Endothelial cell of umbilical vein (primary cell): ENCODE measurements around the gene PZP. TPM values are rescaled to one million over a fixed set of nuclear protein-coding genes. Genes with fewer than 3 reads are reported as not detected.

ENCODE experiments used
- BruUV-seq: library from RNA; stranded (reverse); fragments of 400-500 nt; replicated peaks from 2 replicates; lab custom pipeline; 2021; lab: Mats Ljungman, UMichigan
- CTCF ChIA-PET: fragments of 300-600, 350-600 bp; sonication (Branson Sonifier 250); formaldehyde crosslinking; loops from one replicate; lab custom pipeline; 2021; ENCODE audit warnings: antibody characterized with exemption, inconsistent platforms; lab: Charles Lee
- POLR2A ChIA-PET: fragments of 300-600, 350-600 bp; sonication (Branson Sonifier 250); formaldehyde crosslinking; loops from one replicate; lab custom pipeline; 2021; ENCODE audit warnings: antibody characterized with exemption, inconsistent platforms; lab: Charles Lee
- DNase-seq: peaks from one replicate; pipeline ENCODE4 v3.0.0-alpha.2; 2011; ENCODE audit warnings: low read depth, low spot score
- FAIRE-seq: peaks from 2 replicates; lab custom pipeline; 2011; peaks lifted over from hg19 to GRCh38; lab: Jason Lieb, UNC
- H2AFZ ChIP-seq: 2 replicates; pipeline ENCODE4 v1.6.0; 2012; ENCODE audit warnings: low read depth, low read length, control low read depth, inconsistent platforms
- H3K27ac ChIP-seq: 2 replicates; pipeline ENCODE4 v1.5.1; 2011; ENCODE audit warnings: low read depth, mild to moderate bottlenecking, control low read depth, low read length, moderate library complexity; ENCODE audit not compliant: insufficient read depth
- H3K27me3 ChIP-seq, 2 experiments: 2 replicates each; pipeline versions ENCODE4 v1.6.0 to v1.6.1; 2011; ENCODE audit warnings: low read length in 2 of 2, mixed read lengths in 1 of 2; ENCODE audit not compliant: control insufficient read depth in 2 of 2, insufficient read depth in 2 of 2
- H3K36me3 ChIP-seq, 2 experiments: 2 replicates in 1 of 2; 3 replicates in 1 of 2; pipeline ENCODE4 v1.5.1; 2011; ENCODE audit warnings: low read length in 2 of 2, mild to moderate bottlenecking in 1 of 2, moderate library complexity in 1 of 2; ENCODE audit not compliant: control insufficient read depth in 2 of 2, insufficient read depth in 2 of 2; ENCODE audit errors: extremely low read depth in 1 of 2
- H3K4me1 ChIP-seq: 3 replicates; pipeline ENCODE4 v1.5.1; 2011; ENCODE audit warnings: mild to moderate bottlenecking, low read length; ENCODE audit not compliant: control insufficient read depth, insufficient read depth; ENCODE audit errors: extremely low read depth
- H3K4me2 ChIP-seq: 2 replicates; pipeline ENCODE4 v1.6.1; 2011; ENCODE audit warnings: low read length, control low read depth, mixed read lengths; ENCODE audit not compliant: insufficient read depth
- H3K4me3 ChIP-seq, 3 experiments: fragments of 200-600 bp in 1 of 3; sonication (generic), shearing (Covaris generic) in 1 of 3; replicated peaks in 1 of 3; 2 replicates each; pipeline ENCODE4 v1.5.1; 2011 to 2016; ENCODE audit warnings: control low read depth in 3 of 3, low read length in 3 of 3, mild to moderate bottlenecking in 2 of 3, inconsistent platforms in 1 of 3, low read depth in 1 of 3, moderate library complexity in 1 of 3; ENCODE audit not compliant: insufficient read depth in 1 of 3
- H3K79me2 ChIP-seq: 2 replicates; pipeline ENCODE4 v1.6.0; 2012; ENCODE audit warnings: low read length, inconsistent platforms; ENCODE audit not compliant: control insufficient read depth, insufficient read depth
- H3K9ac ChIP-seq: replicated peaks from 2 replicates; pipeline ENCODE3; 2011; ENCODE audit warnings: low read length, control low read depth; ENCODE audit not compliant: insufficient read depth; ENCODE audit errors: extremely low read depth
- H3K9me1 ChIP-seq: replicated peaks from 3 replicates; pipeline ENCODE4 v1.6.0; 2011; ENCODE audit warnings: mild to moderate bottlenecking, low read length; ENCODE audit not compliant: control insufficient read depth, insufficient read depth; ENCODE audit errors: extremely low read depth
- H3K9me3 ChIP-seq: replicated peaks from 2 replicates; pipeline ENCODE4 v1.5.1; 2012; ENCODE audit warnings: low read length, inconsistent platforms; ENCODE audit not compliant: control insufficient read depth, insufficient read depth
- H4K20me1 ChIP-seq: replicated peaks from 2 replicates; pipeline ENCODE3; 2011; ENCODE audit warnings: mild to moderate bottlenecking, low read length; ENCODE audit not compliant: control insufficient read depth, insufficient read depth; ENCODE audit errors: extremely low read depth
- FOS ChIP-seq: IDR thresholded peaks from 2 replicates; pipeline ENCODE4 v1.6.1; 2011; ENCODE audit warnings: mild to moderate bottlenecking, low read length, moderate library complexity, borderline replicate concordance; ENCODE audit not compliant: insufficient read depth
- GATA2 ChIP-seq: IDR thresholded peaks from 2 replicates; pipeline ENCODE4 v1.7.0; 2011; ENCODE audit warnings: low read depth, mild to moderate bottlenecking, moderate library complexity, mixed read lengths, low read length; ENCODE audit not compliant: insufficient read length, insufficient read depth
- JUN ChIP-seq: IDR thresholded peaks from 2 replicates; pipeline ENCODE4 v1.6.1; 2011; ENCODE audit warnings: borderline replicate concordance, low read depth; ENCODE audit not compliant: insufficient read length, insufficient read depth
- POLR2A ChIP-seq: IDR thresholded peaks from 2 replicates; pipeline ENCODE4 v1.6.1; 2012; ENCODE audit warnings: low read depth, mild to moderate bottlenecking, control low read depth, low read length
- POLR2AphosphoS5 ChIP-seq: IDR thresholded peaks from 2 replicates; pipeline ENCODE4 v1.6.1; 2012; ENCODE audit warnings: low read depth, mild to moderate bottlenecking, control low read depth, low read length, moderate library complexity; ENCODE audit not compliant: insufficient read depth
- dilution Hi-C: fragments of 300-500 bp; cut with MboI; formaldehyde crosslinking; loops from one replicate; pipeline ENCODE4 v1.15.0; 2019; ENCODE audit warnings: low sequenced_read_pairs; ENCODE audit not compliant: extremely low pct_ligation_motif_present
- intact Hi-C: fragments of 100-400 bp; cut with micrococcal nuclease; formaldehyde crosslinking; loops from one replicate; pipeline ENCODE4 v1.10.0; 2022
- polyA plus RNA-seq, 4 experiments: library from polyadenylated mRNA; depleted of rRNA in 3 of 4; stranded (reverse) in 3 of 4; unstranded in 1 of 4; fragments of >200 nt; gene quantifications; 2 replicates each; pipeline versions ENCODE4 v1.2.1 to v1.2.3, GENCODE V29; 2011 to 2012; ENCODE audit warnings: missing spikeins in 1 of 4
- total RNA-seq: library from RNA; stranded (reverse); gene quantifications from 2 replicates; pipeline ENCODE4 v1.2.3, GENCODE V29; 2021
- TF ChIP-seq, protein P1 (sequence below), 2 donors: IDR thresholded peaks; 1 replicate in 1 of 2; 2 replicates in 1 of 2; pipeline ENCODE4 v1.5.1; 2011; ENCODE audit warnings: low read length in 2 of 2, mild to moderate bottlenecking in 2 of 2, moderate library complexity in 2 of 2, control low read depth in 1 of 2, inconsistent platforms in 1 of 2, low read depth in 1 of 2; ENCODE audit not compliant: insufficient read depth in 1 of 2; ENCODE audit errors: extremely low read depth in 1 of 2

The PZP gene
- total and polyA plus RNA-seq, 2 donors (not counting 3 experiments of a cell fraction or from before 2014, with no cell fraction given) = 0.73 to 0.84 TPM

DNA sequence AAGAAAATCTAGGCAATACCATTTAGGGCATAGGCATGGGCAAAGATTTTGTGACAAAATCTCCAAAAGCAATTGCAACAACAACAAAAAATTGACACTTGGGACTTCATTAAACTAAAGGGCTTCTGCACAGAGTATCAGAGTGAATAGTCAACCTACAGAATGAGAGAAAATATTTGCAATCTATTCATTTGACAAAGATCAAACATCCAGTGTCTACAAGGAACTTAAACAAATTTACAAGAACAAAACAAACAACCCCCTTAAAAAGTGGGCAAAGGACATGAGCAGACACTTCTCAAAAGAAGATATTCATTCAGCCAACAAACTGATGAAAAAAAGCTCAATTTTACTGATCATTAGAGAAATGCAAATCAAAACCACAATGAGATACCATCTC, 44.1 kb upstream of the PZP start:
- H3K4me3 ChIP-seq = no peak overlapping the region
- H3K79me2 ChIP-seq = no peaks in the 10 kb centered on the region
- CTCF ChIA-PET = no interaction called here
- no peak for DNase-seq
- intact Hi-C loops (no loop called here), dilution Hi-C loops (no loop called here)
- no peak overlapping the region for H3K4me2 ChIP-seq
- TF ChIP-seq, protein P1, sequence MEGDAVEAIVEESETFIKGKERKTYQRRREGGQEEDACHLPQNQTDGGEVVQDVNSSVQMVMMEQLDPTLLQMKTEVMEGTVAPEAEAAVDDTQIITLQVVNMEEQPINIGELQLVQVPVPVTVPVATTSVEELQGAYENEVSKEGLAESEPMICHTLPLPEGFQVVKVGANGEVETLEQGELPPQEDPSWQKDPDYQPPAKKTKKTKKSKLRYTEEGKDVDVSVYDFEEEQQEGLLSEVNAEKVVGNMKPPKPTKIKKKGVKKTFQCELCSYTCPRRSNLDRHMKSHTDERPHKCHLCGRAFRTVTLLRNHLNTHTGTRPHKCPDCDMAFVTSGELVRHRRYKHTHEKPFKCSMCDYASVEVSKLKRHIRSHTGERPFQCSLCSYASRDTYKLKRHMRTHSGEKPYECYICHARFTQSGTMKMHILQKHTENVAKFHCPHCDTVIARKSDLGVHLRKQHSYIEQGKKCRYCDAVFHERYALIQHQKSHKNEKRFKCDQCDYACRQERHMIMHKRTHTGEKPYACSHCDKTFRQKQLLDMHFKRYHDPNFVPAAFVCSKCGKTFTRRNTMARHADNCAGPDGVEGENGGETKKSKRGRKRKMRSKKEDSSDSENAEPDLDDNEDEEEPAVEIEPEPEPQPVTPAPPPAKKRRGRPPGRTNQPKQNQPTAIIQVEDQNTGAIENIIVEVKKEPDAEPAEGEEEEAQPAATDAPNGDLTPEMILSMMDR (IDR thresholded peaks at IDR 0.05; ENCODE audit: extremely low read depth in 1 of 2, insufficient read depth in 1 of 2, low read depth in 1 of 2, low read length in 2 of 2) = no peak
- TF ChIP-seq POLR2AphosphoS5 (no peak), POLR2A (no peak), GATA2 (no peak), FOS (no peak), JUN (no peak)
- POLR2A ChIA-PET = no interaction called here
- FAIRE-seq = no peak
- no peaks in the 10 kb centered on the region for H3K4me1 ChIP-seq
- no TSS peak for BruUV-seq
- H4K20me1 ChIP-seq = no peaks in the 10 kb centered on the region
- H3K27ac ChIP-seq = no peak overlapping the region
- H2AFZ ChIP-seq = no peak overlapping the region
- no peaks in the 10 kb centered on the region for H3K9me1 ChIP-seq
- H3K9ac ChIP-seq = no peak overlapping the region
- H3K27me3 ChIP-seq = peaks cover 7 to 16% of the 10 kb centered on the region in 2 experiments
- H3K9me3 ChIP-seq = no peaks in the 10 kb centered on the region
- no peaks in the 10 kb centered on the region for H3K36me3 ChIP-seq

- no peaks in the 10 kb centered on the region for H3K79me2 ChIP-seq
- FAIRE-seq (no peak), DNase-seq (no peak)
- no peaks in the 10 kb centered on the region for H3K9me3 ChIP-seq
- no peak overlapping the region for H3K4me3 ChIP-seq
- H3K36me3 ChIP-seq = no peaks in the 10 kb centered on the region
- BruUV-seq = no TSS peak
- dilution Hi-C loops (no loop called here), intact Hi-C loops (no loop called here)
- no peak overlapping the region for H2AFZ ChIP-seq
- H3K9me1 ChIP-seq = no peaks in the 10 kb centered on the region
- ChIA-PET POLR2A (no interaction called here), CTCF (no interaction called here)
- no peaks in the 10 kb centered on the region for H3K4me1 ChIP-seq
- H3K27me3 ChIP-seq = peaks cover 0 to 4% of the 10 kb centered on the region in 2 experiments
- no peak overlapping the region for H3K9ac ChIP-seq
- H3K27ac ChIP-seq = no peak overlapping the region
- no peak overlapping the region for H3K4me2 ChIP-seq
- H4K20me1 ChIP-seq = no peaks in the 10 kb centered on the region
- TF ChIP-seq GATA2 (no peak), POLR2A (no peak)
These were observed 40.2 kb upstream of the PZP start for GRCh38 chr12:9248435-9248834.
